Measurements from ENCODE around the gene RREB1. TPM values are rescaled to one million over a fixed set of nuclear protein-coding genes. Genes with fewer than 3 reads are reported as not detected.

Gene RREB1
- total RNA-seq, 1 donor from 2014 or later, result 16.6 TPM

DNA sequence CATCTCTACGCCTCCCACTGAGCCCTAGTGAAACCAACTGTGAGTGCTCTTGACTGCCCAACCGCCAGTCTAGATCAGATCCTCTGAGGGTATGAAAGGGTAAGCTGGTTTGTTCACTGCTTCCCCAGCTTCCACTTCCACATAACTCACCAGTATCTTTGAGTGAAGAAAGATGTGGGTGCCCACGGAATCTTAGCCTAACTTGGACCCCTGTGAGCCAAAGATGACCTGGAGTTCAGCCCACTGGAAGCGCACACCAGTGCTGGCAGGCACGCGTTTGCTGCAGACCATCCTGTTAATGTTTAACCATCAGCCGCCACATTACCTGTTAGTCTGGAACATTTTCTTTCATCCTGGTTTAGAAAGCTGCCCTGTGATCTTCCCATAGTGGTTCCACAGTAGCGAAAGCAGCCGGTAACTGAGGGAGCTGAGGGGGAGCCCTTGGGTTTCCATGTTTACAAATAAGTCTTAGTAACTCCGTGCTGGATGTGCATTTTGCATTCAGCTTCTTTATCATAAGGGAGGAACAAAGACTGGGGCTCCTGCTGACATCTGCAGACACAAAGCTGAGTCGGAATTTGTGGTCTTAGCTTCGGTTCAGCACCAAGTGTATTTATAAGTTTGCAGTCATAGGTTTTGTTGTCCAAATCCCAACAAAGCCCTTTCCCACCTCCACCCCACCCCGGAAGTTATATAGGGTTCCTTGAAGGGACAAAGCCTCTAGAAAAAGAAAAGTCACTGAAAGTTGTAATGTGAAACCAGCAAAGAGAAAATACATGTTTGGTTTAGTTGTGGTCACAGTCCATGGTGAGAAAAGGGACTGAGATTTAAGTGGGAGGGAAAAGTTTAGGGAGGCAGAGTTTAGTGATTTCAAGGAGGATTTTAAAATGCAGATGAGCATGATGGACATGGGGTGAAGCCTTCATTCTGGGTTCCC, 134.2 kb downstream of the RREB1 start:
- DNase-seq (ENCODE audit: low read depth) (no peak), FAIRE-seq (no peak)
- Histone ChIP-seq H3K36me3 (ENCODE audit: control insufficient read depth, insufficient read depth, low read length) (peaks cover 22% of the 10 kb centered on the region), H3K27me3 (ENCODE audit: control insufficient read depth, insufficient read depth, low read length) (no peaks in the 10 kb centered on the region), H3K4me3 (ENCODE audit: low read depth, low read length) (no peak overlapping the region)
- TF ChIP-seq, protein P1, sequence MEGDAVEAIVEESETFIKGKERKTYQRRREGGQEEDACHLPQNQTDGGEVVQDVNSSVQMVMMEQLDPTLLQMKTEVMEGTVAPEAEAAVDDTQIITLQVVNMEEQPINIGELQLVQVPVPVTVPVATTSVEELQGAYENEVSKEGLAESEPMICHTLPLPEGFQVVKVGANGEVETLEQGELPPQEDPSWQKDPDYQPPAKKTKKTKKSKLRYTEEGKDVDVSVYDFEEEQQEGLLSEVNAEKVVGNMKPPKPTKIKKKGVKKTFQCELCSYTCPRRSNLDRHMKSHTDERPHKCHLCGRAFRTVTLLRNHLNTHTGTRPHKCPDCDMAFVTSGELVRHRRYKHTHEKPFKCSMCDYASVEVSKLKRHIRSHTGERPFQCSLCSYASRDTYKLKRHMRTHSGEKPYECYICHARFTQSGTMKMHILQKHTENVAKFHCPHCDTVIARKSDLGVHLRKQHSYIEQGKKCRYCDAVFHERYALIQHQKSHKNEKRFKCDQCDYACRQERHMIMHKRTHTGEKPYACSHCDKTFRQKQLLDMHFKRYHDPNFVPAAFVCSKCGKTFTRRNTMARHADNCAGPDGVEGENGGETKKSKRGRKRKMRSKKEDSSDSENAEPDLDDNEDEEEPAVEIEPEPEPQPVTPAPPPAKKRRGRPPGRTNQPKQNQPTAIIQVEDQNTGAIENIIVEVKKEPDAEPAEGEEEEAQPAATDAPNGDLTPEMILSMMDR (IDR thresholded peaks at IDR 0.05; ENCODE audit: insufficient read depth, low read length, severe bottlenecking), result no peak

DNA sequence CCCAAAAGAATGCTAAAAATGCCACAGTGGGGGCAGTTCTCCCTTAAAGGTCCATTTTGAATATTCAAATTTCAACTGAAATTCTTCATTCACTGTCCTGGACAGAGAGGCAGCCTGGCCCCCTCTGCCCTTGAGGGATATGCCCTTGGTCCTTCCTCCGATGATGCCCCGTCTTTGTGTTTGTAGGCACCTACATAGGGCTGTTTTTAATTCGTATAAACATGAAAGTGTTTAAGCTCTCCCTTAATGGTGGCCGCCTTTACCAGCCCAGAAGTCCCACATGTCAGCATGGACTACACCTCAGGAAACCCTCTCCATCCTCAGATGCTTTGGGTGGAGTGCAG, 135.0 kb downstream of the RREB1 start:
- TF ChIP-seq, protein P1 (IDR thresholded peaks at IDR 0.05; ENCODE audit: insufficient read depth, low read length, severe bottlenecking), result no peak
- Histone ChIP-seq H3K36me3 (ENCODE audit: control insufficient read depth, insufficient read depth, low read length) (peaks cover 30% of the 10 kb centered on the region), H3K4me3 (ENCODE audit: low read depth, low read length) (no peak overlapping the region), H3K27me3 (ENCODE audit: control insufficient read depth, insufficient read depth, low read length) (no peaks in the 10 kb centered on the region)
- DNase-seq (ENCODE audit: low read depth) (no peak), FAIRE-seq (no peak)

DNA sequence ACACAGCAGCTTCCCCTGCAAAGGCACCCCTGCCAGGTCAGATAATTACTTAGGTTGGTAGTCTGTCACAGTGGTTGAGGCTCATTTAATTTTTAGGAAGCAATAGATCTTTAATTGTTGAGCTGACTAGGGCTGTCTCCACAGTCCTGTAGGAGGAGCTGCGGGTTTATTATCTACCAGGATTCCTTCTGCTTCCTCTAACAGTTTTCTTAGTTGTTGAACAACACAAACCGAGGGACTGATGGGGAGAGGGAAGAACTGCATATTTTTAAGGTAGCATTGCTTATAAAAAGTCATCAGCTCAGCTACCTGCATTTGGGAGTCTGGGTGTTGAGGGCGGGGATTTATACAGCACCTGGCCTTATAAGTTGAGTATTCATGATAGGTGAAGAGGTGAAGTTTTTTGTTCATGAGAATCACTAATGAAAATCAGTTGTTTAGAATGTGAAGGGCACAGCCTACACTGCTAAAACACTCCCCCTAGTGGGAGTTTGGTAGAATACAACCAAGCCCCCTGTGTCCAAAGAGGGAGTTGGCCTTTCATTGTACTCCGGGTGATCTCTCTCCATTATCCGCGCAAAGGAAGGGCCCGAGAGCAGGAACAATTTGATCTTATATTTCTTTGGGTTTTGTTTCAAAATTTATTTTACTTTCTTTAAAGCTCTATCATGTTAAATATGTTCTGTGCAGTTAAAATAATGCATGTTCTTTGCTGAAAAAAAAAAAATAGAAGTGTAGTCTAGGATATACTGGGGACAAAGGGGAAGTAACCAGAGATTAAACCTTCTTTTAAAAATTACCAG, 135.6 kb downstream of the RREB1 start:
- DNase-seq (ENCODE audit: low read depth), result peak; percentile 66
- no peak overlapping the region for H3K4me3 ChIP-seq (ENCODE audit: low read depth, low read length)
- no peak for FAIRE-seq
- no peaks in the 10 kb centered on the region for H3K27me3 ChIP-seq (ENCODE audit: control insufficient read depth, insufficient read depth, low read length)
- TF ChIP-seq, protein P1 (IDR thresholded peaks at IDR 0.05; ENCODE audit: insufficient read depth, low read length, severe bottlenecking), result peak; percentile 81
- H3K36me3 ChIP-seq (ENCODE audit: control insufficient read depth, insufficient read depth, low read length), result peaks cover 36% of the 10 kb centered on the region

DNA sequence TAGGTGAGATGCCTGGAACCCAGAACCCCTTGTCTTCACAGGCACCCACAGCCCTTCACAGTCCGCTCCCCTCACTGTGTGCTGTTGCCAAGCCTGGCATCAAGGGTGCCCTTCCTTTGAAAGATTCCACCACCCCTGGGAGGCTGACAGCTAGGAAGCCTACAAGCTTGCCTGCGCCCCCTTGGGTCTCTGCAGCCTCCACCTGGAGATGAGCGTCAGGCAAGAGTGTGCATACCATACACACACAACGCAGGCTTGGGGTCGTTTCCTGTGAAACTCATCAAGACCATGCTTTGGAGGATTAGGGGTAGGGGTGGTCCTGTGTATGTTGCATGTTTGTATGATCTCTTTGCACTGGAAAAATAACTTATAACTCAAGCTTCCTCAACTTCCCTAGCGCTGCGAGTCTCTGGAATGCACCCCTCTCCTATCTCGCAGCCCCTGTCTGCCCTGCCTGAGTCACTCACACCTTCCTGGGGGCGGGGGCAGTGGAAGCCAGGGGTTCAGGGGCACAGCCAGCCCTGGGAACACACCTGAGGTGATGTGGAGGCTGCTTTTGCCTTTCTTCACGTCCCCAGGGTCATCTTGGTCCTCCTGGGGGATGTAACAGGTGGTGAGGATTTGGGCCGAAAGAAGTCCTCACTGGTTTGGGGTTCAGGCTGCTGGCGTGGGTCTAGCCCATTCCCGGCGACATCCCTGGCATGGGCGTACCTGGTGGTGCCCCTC, 138.1 kb downstream of the RREB1 start:
- FAIRE-seq (no peak), DNase-seq (ENCODE audit: low read depth) (no peak)
- TF ChIP-seq, protein P1 (IDR thresholded peaks at IDR 0.05; ENCODE audit: insufficient read depth, low read length, severe bottlenecking), result no peak
- H3K36me3 ChIP-seq (ENCODE audit: control insufficient read depth, insufficient read depth, low read length), result peaks cover 35% of the 10 kb centered on the region
- H3K4me3 ChIP-seq (ENCODE audit: low read depth, low read length), result no peak overlapping the region
- no peaks in the 10 kb centered on the region for H3K27me3 ChIP-seq (ENCODE audit: control insufficient read depth, insufficient read depth, low read length)

DNA sequence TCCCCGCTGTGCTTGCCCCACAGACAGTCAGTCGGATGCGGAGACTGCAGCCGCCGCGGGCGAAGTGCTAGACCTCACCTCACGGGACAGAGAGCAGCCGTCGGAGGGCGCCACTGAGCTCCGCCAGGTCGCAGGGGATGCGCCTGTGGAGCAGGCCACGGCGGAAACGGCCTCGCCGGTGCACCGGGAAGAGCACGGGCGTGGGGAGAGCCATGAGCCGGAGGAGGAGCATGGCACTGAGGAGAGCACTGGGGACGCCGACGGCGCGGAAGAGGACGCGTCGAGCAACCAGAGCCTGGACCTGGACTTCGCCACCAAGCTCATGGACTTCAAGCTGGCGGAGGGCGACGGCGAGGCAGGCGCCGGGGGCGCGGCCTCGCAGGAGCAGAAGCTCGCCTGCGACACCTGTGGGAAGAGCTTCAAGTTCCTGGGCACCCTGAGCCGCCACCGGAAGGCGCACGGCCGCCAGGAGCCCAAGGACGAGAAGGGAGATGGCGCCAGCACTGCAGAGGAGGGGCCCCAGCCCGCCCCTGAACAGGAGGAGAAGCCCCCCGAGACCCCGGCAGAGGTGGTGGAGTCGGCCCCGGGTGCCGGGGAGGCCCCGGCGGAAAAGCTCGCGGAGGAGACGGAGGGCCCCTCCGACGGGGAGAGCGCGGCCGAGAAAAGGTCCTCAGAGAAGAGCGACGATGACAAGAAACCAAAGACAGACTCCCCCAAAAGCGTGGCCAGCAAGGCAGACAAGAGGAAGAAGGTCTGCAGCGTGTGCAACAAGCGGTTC, 138.8 kb downstream of the RREB1 start:
- DNase-seq (ENCODE audit: low read depth) (no peak), FAIRE-seq (no peak)
- TF ChIP-seq, protein P1 (IDR thresholded peaks at IDR 0.05; ENCODE audit: insufficient read depth, low read length, severe bottlenecking), result no peak
- no peaks in the 10 kb centered on the region for H3K27me3 ChIP-seq (ENCODE audit: control insufficient read depth, insufficient read depth, low read length)
- no peak overlapping the region for H3K4me3 ChIP-seq (ENCODE audit: low read depth, low read length)
- H3K36me3 ChIP-seq (ENCODE audit: control insufficient read depth, insufficient read depth, low read length), result peaks cover 34% of the 10 kb centered on the region

Measured in bronchial epithelial cell (primary cell).